ENCODE measurements around the gene EPHB1. TPM values are rescaled to one million over a fixed set of nuclear protein-coding genes. Genes with fewer than 3 reads are reported as not detected.

The EPHB1 gene
- polyA plus RNA-seq, 1 donor from 2014 or later: 18.7 TPM

DNA sequence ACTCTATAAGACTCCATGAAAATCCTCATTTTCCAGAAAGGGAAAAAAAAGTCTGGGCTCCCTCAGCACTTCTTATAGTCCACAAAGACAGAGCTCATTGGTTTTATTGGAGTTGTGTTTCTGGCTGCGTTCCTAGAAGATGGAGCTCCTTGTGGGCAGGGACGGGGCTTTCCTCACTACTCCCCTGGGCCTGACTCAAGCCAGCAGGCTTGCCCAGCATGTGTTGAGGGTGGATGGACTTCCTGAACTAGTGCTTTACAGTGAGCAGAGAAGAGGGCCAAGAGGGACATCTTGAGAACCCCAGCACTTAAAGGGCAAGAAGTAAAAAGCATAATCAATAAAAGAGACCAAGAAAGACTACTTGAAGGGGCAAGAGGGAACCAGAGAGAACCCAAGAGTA, 43.2 kb upstream of the EPHB1 start:
- no peak overlapping the region for H3K4me3 ChIP-seq (ENCODE audit: low read length)
- no peak overlapping the region for H2AFZ ChIP-seq (ENCODE audit: low read depth, low read length)
- no peak overlapping the region for H3K4me2 ChIP-seq (ENCODE audit: low read length)
- no peaks in the 10 kb centered on the region for H4K20me1 ChIP-seq (ENCODE audit: insufficient read depth)
- no peaks in the 10 kb centered on the region for H3K36me3 ChIP-seq (ENCODE audit: insufficient read depth, low read length)
- no peaks in the 10 kb centered on the region for H3K79me2 ChIP-seq (replicated peaks; ENCODE audit: insufficient read depth, low read length)
- no peaks in the 10 kb centered on the region for H3K9me2 ChIP-seq (ENCODE audit: insufficient read depth, low read length)
- no peaks in the 10 kb centered on the region for H3K27me3 ChIP-seq (ENCODE audit: insufficient read depth, low read depth, low read length)
- no peak overlapping the region for H3K9ac ChIP-seq (ENCODE audit: low read length)
- H3F3A ChIP-seq (ENCODE audit: insufficient read depth, low read length, poor library complexity, severe bottlenecking): no peaks in the 10 kb centered on the region
- no peak for TF ChIP-seq EZH2 (IDR thresholded peaks at IDR 0.05; ENCODE audit: borderline replicate concordance, insufficient read depth, low read length, poor library complexity, severe bottlenecking)
- TF ChIP-seq MXI1 (conservative IDR thresholded peaks at IDR 0.05; ENCODE audit: poor library complexity, severe bottlenecking): no peak
- TF ChIP-seq SMC3 (conservative IDR thresholded peaks at IDR 0.05; ENCODE audit: poor library complexity): no peak
- TF ChIP-seq, protein P1, sequence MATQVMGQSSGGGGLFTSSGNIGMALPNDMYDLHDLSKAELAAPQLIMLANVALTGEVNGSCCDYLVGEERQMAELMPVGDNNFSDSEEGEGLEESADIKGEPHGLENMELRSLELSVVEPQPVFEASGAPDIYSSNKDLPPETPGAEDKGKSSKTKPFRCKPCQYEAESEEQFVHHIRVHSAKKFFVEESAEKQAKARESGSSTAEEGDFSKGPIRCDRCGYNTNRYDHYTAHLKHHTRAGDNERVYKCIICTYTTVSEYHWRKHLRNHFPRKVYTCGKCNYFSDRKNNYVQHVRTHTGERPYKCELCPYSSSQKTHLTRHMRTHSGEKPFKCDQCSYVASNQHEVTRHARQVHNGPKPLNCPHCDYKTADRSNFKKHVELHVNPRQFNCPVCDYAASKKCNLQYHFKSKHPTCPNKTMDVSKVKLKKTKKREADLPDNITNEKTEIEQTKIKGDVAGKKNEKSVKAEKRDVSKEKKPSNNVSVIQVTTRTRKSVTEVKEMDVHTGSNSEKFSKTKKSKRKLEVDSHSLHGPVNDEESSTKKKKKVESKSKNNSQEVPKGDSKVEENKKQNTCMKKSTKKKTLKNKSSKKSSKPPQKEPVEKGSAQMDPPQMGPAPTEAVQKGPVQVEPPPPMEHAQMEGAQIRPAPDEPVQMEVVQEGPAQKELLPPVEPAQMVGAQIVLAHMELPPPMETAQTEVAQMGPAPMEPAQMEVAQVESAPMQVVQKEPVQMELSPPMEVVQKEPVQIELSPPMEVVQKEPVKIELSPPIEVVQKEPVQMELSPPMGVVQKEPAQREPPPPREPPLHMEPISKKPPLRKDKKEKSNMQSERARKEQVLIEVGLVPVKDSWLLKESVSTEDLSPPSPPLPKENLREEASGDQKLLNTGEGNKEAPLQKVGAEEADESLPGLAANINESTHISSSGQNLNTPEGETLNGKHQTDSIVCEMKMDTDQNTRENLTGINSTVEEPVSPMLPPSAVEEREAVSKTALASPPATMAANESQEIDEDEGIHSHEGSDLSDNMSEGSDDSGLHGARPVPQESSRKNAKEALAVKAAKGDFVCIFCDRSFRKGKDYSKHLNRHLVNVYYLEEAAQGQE (IDR thresholded peaks at IDR 0.05; ENCODE audit: borderline replicate concordance): no peak
- TF ChIP-seq POLR2AphosphoS5 (IDR thresholded peaks at IDR 0.05): no peak
- TF ChIP-seq, protein P2, sequence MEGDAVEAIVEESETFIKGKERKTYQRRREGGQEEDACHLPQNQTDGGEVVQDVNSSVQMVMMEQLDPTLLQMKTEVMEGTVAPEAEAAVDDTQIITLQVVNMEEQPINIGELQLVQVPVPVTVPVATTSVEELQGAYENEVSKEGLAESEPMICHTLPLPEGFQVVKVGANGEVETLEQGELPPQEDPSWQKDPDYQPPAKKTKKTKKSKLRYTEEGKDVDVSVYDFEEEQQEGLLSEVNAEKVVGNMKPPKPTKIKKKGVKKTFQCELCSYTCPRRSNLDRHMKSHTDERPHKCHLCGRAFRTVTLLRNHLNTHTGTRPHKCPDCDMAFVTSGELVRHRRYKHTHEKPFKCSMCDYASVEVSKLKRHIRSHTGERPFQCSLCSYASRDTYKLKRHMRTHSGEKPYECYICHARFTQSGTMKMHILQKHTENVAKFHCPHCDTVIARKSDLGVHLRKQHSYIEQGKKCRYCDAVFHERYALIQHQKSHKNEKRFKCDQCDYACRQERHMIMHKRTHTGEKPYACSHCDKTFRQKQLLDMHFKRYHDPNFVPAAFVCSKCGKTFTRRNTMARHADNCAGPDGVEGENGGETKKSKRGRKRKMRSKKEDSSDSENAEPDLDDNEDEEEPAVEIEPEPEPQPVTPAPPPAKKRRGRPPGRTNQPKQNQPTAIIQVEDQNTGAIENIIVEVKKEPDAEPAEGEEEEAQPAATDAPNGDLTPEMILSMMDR (IDR thresholded peaks at IDR 0.05; ENCODE audit: poor library complexity, severe bottlenecking): no peak
- TF ChIP-seq EP300 (conservative IDR thresholded peaks at IDR 0.05; ENCODE audit: poor library complexity, severe bottlenecking): no peak
- TF ChIP-seq RAD21 (conservative IDR thresholded peaks at IDR 0.05): no peak
- TF ChIP-seq TAF1 (IDR thresholded peaks at IDR 0.05; ENCODE audit: low read depth): no peak
- H3K9me3 ChIP-seq (ENCODE audit: low read length): no peaks in the 10 kb centered on the region
- no peak overlapping the region for H3K27ac ChIP-seq (ENCODE audit: low read length)

DNA sequence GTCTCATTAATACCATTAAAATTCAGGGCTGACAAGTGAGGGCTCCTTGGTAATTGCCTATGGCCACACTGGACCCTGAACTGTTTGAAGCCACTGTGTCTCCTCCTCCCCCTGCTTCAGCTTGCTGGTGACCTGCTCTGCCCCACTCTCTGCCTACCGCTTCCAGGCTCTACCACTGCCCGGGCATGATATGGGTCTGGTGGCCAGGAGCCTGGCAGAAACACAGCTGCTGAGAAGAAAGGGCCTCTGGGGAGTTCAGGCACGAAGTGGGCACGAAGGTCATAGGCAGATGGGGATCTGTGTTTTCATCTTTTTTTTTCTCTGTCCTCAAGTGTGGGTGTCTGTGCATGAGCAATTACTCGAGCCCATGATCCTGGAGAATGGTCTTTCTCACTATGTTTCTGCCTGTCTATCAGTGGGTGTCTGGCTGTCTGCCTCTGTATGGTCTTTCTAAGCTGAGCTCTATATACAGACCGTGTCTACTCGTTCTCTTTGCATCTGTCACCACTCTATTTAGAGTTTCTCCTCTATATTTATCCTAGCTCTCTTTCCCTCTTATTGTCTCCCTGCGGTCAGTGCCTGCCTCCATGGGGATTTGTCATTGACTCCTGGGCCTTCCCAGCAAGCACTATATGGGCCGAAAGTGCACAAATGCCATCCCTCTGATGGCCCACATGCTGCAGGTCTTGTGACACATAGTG, 42.1 kb upstream of the EPHB1 start:
- Histone ChIP-seq H3K4me3 (ENCODE audit: low read length) (no peak overlapping the region), H4K20me1 (ENCODE audit: insufficient read depth) (no peaks in the 10 kb centered on the region), H3K9ac (ENCODE audit: low read length) (no peak overlapping the region), H3K79me2 (replicated peaks; ENCODE audit: insufficient read depth, low read length) (no peaks in the 10 kb centered on the region), H3K27ac (ENCODE audit: low read length) (no peak overlapping the region), H3K27me3 (ENCODE audit: insufficient read depth, low read depth, low read length) (no peaks in the 10 kb centered on the region), H3K9me3 (ENCODE audit: low read length) (no peaks in the 10 kb centered on the region), H3K4me2 (ENCODE audit: low read length) (no peak overlapping the region), H2AFZ (ENCODE audit: low read depth, low read length) (no peak overlapping the region), H3K36me3 (ENCODE audit: insufficient read depth, low read length) (no peaks in the 10 kb centered on the region), H3K9me2 (ENCODE audit: insufficient read depth, low read length) (no peaks in the 10 kb centered on the region), H3F3A (ENCODE audit: insufficient read depth, low read length, poor library complexity, severe bottlenecking) (no peaks in the 10 kb centered on the region)
- TF ChIP-seq, protein P2 (IDR thresholded peaks at IDR 0.05; ENCODE audit: poor library complexity, severe bottlenecking): no peak
- no peak for TF ChIP-seq RAD21 (conservative IDR thresholded peaks at IDR 0.05)
- TF ChIP-seq EP300 (conservative IDR thresholded peaks at IDR 0.05; ENCODE audit: poor library complexity, severe bottlenecking): no peak
- TF ChIP-seq POLR2AphosphoS5 (IDR thresholded peaks at IDR 0.05): no peak
- no peak for TF ChIP-seq EZH2 (IDR thresholded peaks at IDR 0.05; ENCODE audit: borderline replicate concordance, insufficient read depth, low read length, poor library complexity, severe bottlenecking)
